NT2/D1 (cell line): ENCODE data around the gene KIAA1191.

Experiments
- SUZ12 ChIP-seq: IDR thresholded peaks from 2 replicates; pipeline ENCODE4 v1.6.1; 2011; ENCODE audit not compliant: insufficient read length, insufficient read depth; ENCODE audit errors: extremely low read depth
- YY1 ChIP-seq: IDR thresholded peaks from 2 replicates; pipeline ENCODE4 v1.6.1; 2011; ENCODE audit not compliant: insufficient read length, insufficient read depth

GRCh38 chr5:176410486-176411180 is 49.1 kb upstream of the KIAA1191 start:
- no peak for TF ChIP-seq SUZ12
- TF ChIP-seq YY1: no peak
